ENCODE measurements around the gene TTYH2. TPM values are rescaled to one million over a fixed set of nuclear protein-coding genes. Genes with fewer than 3 reads are reported as not detected.

TTYH2 gene
- total and polyA plus RNA-seq, 2 donors (not counting 1 experiment from before 2014, with no cell fraction given): 3.0 to 3.1 TPM

DNA sequence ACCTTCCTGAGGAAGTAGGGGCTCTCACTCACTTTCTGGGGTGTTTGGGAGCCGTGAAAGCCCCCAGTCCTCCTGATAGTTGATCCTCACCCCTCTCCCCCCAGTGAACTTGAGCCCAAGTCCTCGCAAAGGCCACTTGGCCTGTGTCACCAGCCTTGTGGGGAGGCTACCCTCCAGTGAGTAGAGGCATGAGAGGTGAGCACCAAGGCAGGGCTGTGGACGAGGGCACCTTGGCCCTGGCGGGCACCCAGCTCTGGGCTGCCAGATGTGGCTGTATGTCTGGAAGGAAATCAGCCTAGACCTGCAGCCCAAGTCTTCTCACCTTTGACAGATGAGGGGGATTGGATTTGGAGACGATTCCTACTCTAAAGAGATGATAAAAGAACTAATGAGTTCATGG lies 3.1 kb downstream of the TTYH2 start:
- no peaks in the 10 kb centered on the region for H3K27me3 Mint-ChIP-seq
- H3K36me3 ChIP-seq (replicated peaks in 1 of 2; ENCODE audit: control extremely low read depth in 1 of 2, control insufficient read depth in 1 of 2, extremely low read depth in 1 of 2, insufficient read depth in 2 of 2, low read length in 1 of 2): no peaks in the 10 kb centered on the region
- no peaks in the 10 kb centered on the region for H3K9me3 ChIP-seq (ENCODE audit: control extremely low read depth in 1 of 3, control insufficient read depth in 2 of 3, insufficient read depth in 1 of 3, low read length in 2 of 3)
- WGBS (ENCODE audit: insufficient coverage): 95% methylated on average over 2 of the region's 5 CpGs
- ATAC-seq (ENCODE audit: low read depth) (no peak), DNase-seq (no peak)
- H3K4me1 Mint-ChIP-seq: peaks cover 44% of the 10 kb centered on the region
- no peak overlapping the region for H3K9ac ChIP-seq (ENCODE audit: low read length)
- no peak overlapping the region for H2AFZ ChIP-seq (ENCODE audit: insufficient read depth, low read depth, low read length, poor library complexity, severe bottlenecking)
- no peak overlapping the region for H3K27ac ChIP-seq (ENCODE audit: low read length in 2 of 2)
- H3K4me1 ChIP-seq (ENCODE audit: control insufficient read depth in 2 of 2, insufficient read depth in 2 of 2, low read length in 2 of 2): peaks cover 35 to 41% of the 10 kb centered on the region in 2 donors
- H3K27ac Mint-ChIP-seq: no peak overlapping the region
- no peak for TF ChIP-seq EZH2 (IDR thresholded peaks at IDR 0.05; ENCODE audit: borderline replicate concordance, insufficient read depth, low read depth, low read length, poor library complexity, severe bottlenecking)
- TF ChIP-seq, protein P1, sequence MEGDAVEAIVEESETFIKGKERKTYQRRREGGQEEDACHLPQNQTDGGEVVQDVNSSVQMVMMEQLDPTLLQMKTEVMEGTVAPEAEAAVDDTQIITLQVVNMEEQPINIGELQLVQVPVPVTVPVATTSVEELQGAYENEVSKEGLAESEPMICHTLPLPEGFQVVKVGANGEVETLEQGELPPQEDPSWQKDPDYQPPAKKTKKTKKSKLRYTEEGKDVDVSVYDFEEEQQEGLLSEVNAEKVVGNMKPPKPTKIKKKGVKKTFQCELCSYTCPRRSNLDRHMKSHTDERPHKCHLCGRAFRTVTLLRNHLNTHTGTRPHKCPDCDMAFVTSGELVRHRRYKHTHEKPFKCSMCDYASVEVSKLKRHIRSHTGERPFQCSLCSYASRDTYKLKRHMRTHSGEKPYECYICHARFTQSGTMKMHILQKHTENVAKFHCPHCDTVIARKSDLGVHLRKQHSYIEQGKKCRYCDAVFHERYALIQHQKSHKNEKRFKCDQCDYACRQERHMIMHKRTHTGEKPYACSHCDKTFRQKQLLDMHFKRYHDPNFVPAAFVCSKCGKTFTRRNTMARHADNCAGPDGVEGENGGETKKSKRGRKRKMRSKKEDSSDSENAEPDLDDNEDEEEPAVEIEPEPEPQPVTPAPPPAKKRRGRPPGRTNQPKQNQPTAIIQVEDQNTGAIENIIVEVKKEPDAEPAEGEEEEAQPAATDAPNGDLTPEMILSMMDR (IDR thresholded peaks at IDR 0.05): no peak
- H3K4me2 ChIP-seq (replicated peaks; ENCODE audit: low read depth, low read length, poor library complexity, severe bottlenecking): peak overlapping the region; percentile 1
- ChIA-PET CTCF (no interaction called here), POLR2A (no interaction called here)
- no peak overlapping the region for H3K4me3 ChIP-seq (ENCODE audit: control extremely low read depth in 1 of 5, extremely low read depth in 1 of 5, insufficient read depth in 1 of 5, low read depth in 2 of 5, low read length in 4 of 5)
- intact Hi-C loops (cut with micrococcal nuclease): no loop called here
- H3K79me2 ChIP-seq (ENCODE audit: control insufficient read depth, insufficient read depth, low read length): no peaks in the 10 kb centered on the region
- no peak overlapping the region for H3K4me3 Mint-ChIP-seq
- no peaks in the 10 kb centered on the region for H3K9me3 Mint-ChIP-seq (ENCODE audit: insufficient read depth)
- H3K27me3 ChIP-seq (replicated peaks in 1 of 4; ENCODE audit: control extremely low read depth in 1 of 4, control insufficient read depth in 3 of 4, insufficient read depth in 4 of 4, low read length in 3 of 4): no peaks in the 10 kb centered on the region
- H4K20me1 ChIP-seq (ENCODE audit: control insufficient read depth, insufficient read depth, low read length, poor library complexity, severe bottlenecking): peaks cover 16% of the 10 kb centered on the region

DNA sequence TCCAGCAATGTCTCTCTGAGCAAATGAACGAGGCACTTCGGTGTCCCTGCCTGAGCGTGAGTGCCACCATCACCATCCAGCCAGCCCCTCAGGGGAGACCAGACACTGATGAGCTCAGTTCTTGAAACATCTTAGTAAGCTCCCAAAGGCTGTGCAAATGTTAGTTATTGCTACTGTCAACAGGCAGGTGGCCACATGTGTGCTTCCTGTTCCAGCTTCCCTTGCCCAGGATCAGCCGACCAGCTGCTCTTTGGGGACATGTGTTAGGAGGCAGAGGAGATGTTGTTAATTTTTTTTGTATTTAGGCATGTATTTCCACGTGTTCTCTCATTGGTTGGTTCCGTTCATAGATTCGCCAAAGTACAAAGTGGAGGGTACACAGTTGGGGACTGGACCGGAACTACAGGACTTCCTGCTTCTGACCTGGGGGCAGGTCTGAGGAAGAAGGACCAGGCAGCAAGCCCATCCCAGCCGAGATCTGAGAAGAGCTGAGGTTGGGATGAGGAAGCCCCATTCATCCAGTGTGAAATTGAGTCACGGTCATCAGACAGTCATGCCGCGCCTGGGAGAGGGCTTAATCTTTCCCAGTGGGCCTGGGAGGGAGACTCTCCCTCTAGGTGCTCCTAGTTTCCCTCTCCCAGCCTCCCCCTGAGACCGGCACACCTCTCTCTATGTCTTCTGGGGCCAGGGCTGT lies 3.8 kb downstream of the TTYH2 start:
- ATAC-seq (ENCODE audit: low read depth): no peak
- Histone ChIP-seq H3K4me3 (ENCODE audit: control extremely low read depth in 1 of 5, extremely low read depth in 1 of 5, insufficient read depth in 1 of 5, low read depth in 2 of 5, low read length in 4 of 5) (no peak overlapping the region), H3K4me1 (ENCODE audit: control insufficient read depth in 2 of 2, insufficient read depth in 2 of 2, low read length in 2 of 2) (peaks cover 34 to 38% of the 10 kb centered on the region in 2 donors), H3K27me3 (replicated peaks in 1 of 4; ENCODE audit: control extremely low read depth in 1 of 4, control insufficient read depth in 3 of 4, insufficient read depth in 4 of 4, low read length in 3 of 4) (no peaks in the 10 kb centered on the region), H3K9ac (ENCODE audit: low read length) (no peak overlapping the region), H2AFZ (ENCODE audit: insufficient read depth, low read depth, low read length, poor library complexity, severe bottlenecking) (no peak overlapping the region), H3K36me3 (replicated peaks in 1 of 2; ENCODE audit: control extremely low read depth in 1 of 2, control insufficient read depth in 1 of 2, extremely low read depth in 1 of 2, insufficient read depth in 2 of 2, low read length in 1 of 2) (no peaks in the 10 kb centered on the region), H3K4me2 (replicated peaks; ENCODE audit: low read depth, low read length, poor library complexity, severe bottlenecking) (no peak overlapping the region), H3K79me2 (ENCODE audit: control insufficient read depth, insufficient read depth, low read length) (no peaks in the 10 kb centered on the region), H4K20me1 (ENCODE audit: control insufficient read depth, insufficient read depth, low read length, poor library complexity, severe bottlenecking) (peaks cover 12% of the 10 kb centered on the region), H3K9me3 (ENCODE audit: control extremely low read depth in 1 of 3, control insufficient read depth in 2 of 3, insufficient read depth in 1 of 3, low read length in 2 of 3) (no peaks in the 10 kb centered on the region), H3K27ac (ENCODE audit: low read length in 2 of 2) (no peak overlapping the region)
- H3K9me3 Mint-ChIP-seq (ENCODE audit: insufficient read depth): no peaks in the 10 kb centered on the region
- DNase-seq: no peak
- no peak overlapping the region for H3K4me3 Mint-ChIP-seq
- 59% methylated on average over 10 of the region's 13 CpGs for WGBS (ENCODE audit: insufficient coverage)
- TF ChIP-seq, protein P1 (IDR thresholded peaks at IDR 0.05): no peak
- TF ChIP-seq EZH2 (IDR thresholded peaks at IDR 0.05; ENCODE audit: borderline replicate concordance, insufficient read depth, low read depth, low read length, poor library complexity, severe bottlenecking): no peak
- peaks cover 39% of the 10 kb centered on the region for H3K4me1 Mint-ChIP-seq
- H3K27ac Mint-ChIP-seq: no peak overlapping the region
- intact Hi-C loops (cut with micrococcal nuclease): no loop called here
- CTCF ChIA-PET: no interaction called here
- no peaks in the 10 kb centered on the region for H3K27me3 Mint-ChIP-seq
- POLR2A ChIA-PET: no interaction called here
